T-helper 17 cell (primary cell): ENCODE data around the gene PLEKHG5. TPM values are rescaled to one million over a fixed set of nuclear protein-coding genes. Genes with fewer than 3 reads are reported as not detected.
A peak's percentile ranks its signal among the peaks of the same experiment; 100 is the strongest.
"Not testable (repeated sequence)": the region's sequence is repeated elsewhere in the genome, so short reads cannot be mapped to it uniquely, and the experiment has no call there.

Experiments used
- ATAC-seq: fragments of 150-1000 bp; cut with Tn5 transposase; 2 replicates; pipeline ENCODE4 v1.10.0; 2021; ENCODE audit warnings: mild to moderate bottlenecking, moderate library complexity
- DNase-seq, 3 donors: peaks; one replicate each; pipeline versions ENCODE4 v3.0.0 to v3.0.0-alpha.2; 2020 to 2021
- H3K9me3 ChIP-seq: one replicate; pipeline ENCODE4 v1.7.0; 2013; ENCODE audit warnings: low read length, mild to moderate bottlenecking; ENCODE audit not compliant: control insufficient read depth, poor library complexity, severe bottlenecking
- H3K27ac Mint-ChIP-seq: one replicate; pipeline ENCODE4 v1.8.0; 2022; ENCODE audit warnings: mild to moderate bottlenecking, moderate library complexity, mixed read lengths
- H3K27me3 Mint-ChIP-seq: one replicate; pipeline ENCODE4 v1.8.0; 2022; ENCODE audit warnings: mixed read lengths
- H3K36me3 Mint-ChIP-seq: one replicate; pipeline ENCODE4 v1.8.0; 2022; ENCODE audit warnings: low read depth, mixed read lengths
- H3K4me1 Mint-ChIP-seq: one replicate; pipeline ENCODE4 v1.8.0; 2022; ENCODE audit warnings: mild to moderate bottlenecking, mixed read lengths
- H3K4me3 Mint-ChIP-seq: one replicate; pipeline ENCODE4 v1.8.0; 2022; ENCODE audit warnings: mild to moderate bottlenecking, moderate library complexity, mixed read lengths
- total RNA-seq, 4 donors: library from RNA in 2 of 4; stranded (reverse) in 2 of 4; gene quantifications; one replicate each; pipeline ENCODE4 v1.2.3 and lab custom pipeline; 2022 to 2026

PLEKHG5 gene
- total RNA-seq, 2 donors from 2014 or later: 10.8 to 12.8 TPM

- H3K4me3 Mint-ChIP-seq, DNase-seq, H3K4me1 Mint-ChIP-seq, ATAC-seq, H3K9me3 ChIP-seq, H3K36me3 Mint-ChIP-seq, H3K27ac Mint-ChIP-seq: not testable (repeated sequence)
- H3K27me3 Mint-ChIP-seq: peaks cover 12% of the 10 kb centered on the region
These were observed 59.6 kb downstream of the PLEKHG5 start for GRCh38 chr1:6431645-6432579.

- H3K27ac Mint-ChIP-seq, H3K4me1 Mint-ChIP-seq, ATAC-seq, H3K36me3 Mint-ChIP-seq, DNase-seq, H3K4me3 Mint-ChIP-seq, H3K9me3 ChIP-seq: not testable (repeated sequence)
- peaks cover 12% of the 10 kb centered on the region for H3K27me3 Mint-ChIP-seq
These were observed 61.6 kb downstream of the PLEKHG5 start for GRCh38 chr1:6429660-6430411.

- DNase-seq: not testable (repeated sequence)
These were observed 63.0 kb downstream of the PLEKHG5 start for GRCh38 chr1:6428453-6428852.

GRCh38 chr1:6427441-6428390 is 63.8 kb downstream of the PLEKHG5 start:
- ATAC-seq (no peak), DNase-seq (no peak)
- Mint-ChIP-seq H3K27ac (no peak overlapping the region), H3K27me3 (peaks cover 7% of the 10 kb centered on the region), H3K4me1 (peaks cover 7% of the 10 kb centered on the region), H3K4me3 (no peak overlapping the region), H3K36me3 (no peaks in the 10 kb centered on the region)
- no peaks in the 10 kb centered on the region for H3K9me3 ChIP-seq

More at GRCh38 chr1:6428453-6428852, 63.0 kb downstream of the PLEKHG5 start:
- H3K4me3 Mint-ChIP-seq, H3K36me3 Mint-ChIP-seq, H3K4me1 Mint-ChIP-seq, ATAC-seq, H3K27me3 Mint-ChIP-seq, H3K9me3 ChIP-seq, H3K27ac Mint-ChIP-seq: not testable (repeated sequence)

GRCh38 chr1:6426972-6427350 is 64.5 kb downstream of the PLEKHG5 start:
- Mint-ChIP-seq H3K27ac (no peak overlapping the region), H3K36me3 (no peaks in the 10 kb centered on the region), H3K4me1 (peaks cover 7% of the 10 kb centered on the region), H3K27me3 (peaks cover 8% of the 10 kb centered on the region), H3K4me3 (no peak overlapping the region)
- no peak for DNase-seq
- H3K9me3 ChIP-seq: no peaks in the 10 kb centered on the region
- no peak for ATAC-seq

- H3K9me3 ChIP-seq: no peaks in the 10 kb centered on the region
- DNase-seq: no peak
- Mint-ChIP-seq H3K36me3 (no peaks in the 10 kb centered on the region), H3K4me1 (peaks cover 11% of the 10 kb centered on the region), H3K4me3 (no peak overlapping the region), H3K27me3 (peaks cover 13% of the 10 kb centered on the region), H3K27ac (no peak overlapping the region)
- no peak for ATAC-seq
These were observed 65.0 kb downstream of the PLEKHG5 start for GRCh38 chr1:6426277-6426971.

GRCh38 chr1:6425658-6426057 is 65.8 kb downstream of the PLEKHG5 start:
- Mint-ChIP-seq H3K36me3 (no peaks in the 10 kb centered on the region), H3K4me3 (no peak overlapping the region), H3K4me1 (peaks cover 12% of the 10 kb centered on the region), H3K27me3 (peaks cover 19% of the 10 kb centered on the region), H3K27ac (no peak overlapping the region)
- H3K9me3 ChIP-seq: no peaks in the 10 kb centered on the region
- ATAC-seq: no peak
- DNase-seq: no peak

- peak; percentile 30 for ATAC-seq
- H3K36me3 Mint-ChIP-seq: no peaks in the 10 kb centered on the region
- peak in 1 of 3 donors; percentile 20 for DNase-seq
These were observed 66.6 kb downstream of the PLEKHG5 start, which contains the start of gene ESPN for GRCh38 chr1:6424619-6425593. Gene ESPN, plus strand, starts transcription at chr1:6424776. Its CDS starts 180 bp downstream, at chr1:6424956.

GRCh38 chr1:6424000-6424565 is 67.4 kb downstream of the PLEKHG5 start:
- no peak for DNase-seq
- Mint-ChIP-seq H3K36me3 (no peaks in the 10 kb centered on the region), H3K27ac (no peak overlapping the region), H3K4me3 (peak overlapping the region; percentile 77), H3K4me1 (peaks cover 16% of the 10 kb centered on the region), H3K27me3 (peaks cover 19% of the 10 kb centered on the region)
- no peaks in the 10 kb centered on the region for H3K9me3 ChIP-seq
- no peak for ATAC-seq

More at GRCh38 chr1:6424619-6425593, 66.6 kb downstream of the PLEKHG5 start, which contains the start of gene ESPN:
- no peaks in the 10 kb centered on the region for H3K9me3 ChIP-seq
- H3K27ac Mint-ChIP-seq: no peak within 1 kb of the TSS
- peaks cover 13% of the 10 kb centered on the region for H3K4me1 Mint-ChIP-seq
- peaks cover 19% of the 10 kb centered on the region for H3K27me3 Mint-ChIP-seq
- H3K4me3 Mint-ChIP-seq: peak within 1 kb of the TSS; percentile 77

- peak; percentile 82 for ATAC-seq
- no peak overlapping the region for H3K27ac Mint-ChIP-seq
- H3K4me1 Mint-ChIP-seq: peaks cover 18% of the 10 kb centered on the region
- H3K36me3 Mint-ChIP-seq: no peaks in the 10 kb centered on the region
- peak; percentile 60 to 68 (median 61) for DNase-seq
- no peaks in the 10 kb centered on the region for H3K9me3 ChIP-seq
- peak overlapping the region; percentile 77 for H3K4me3 Mint-ChIP-seq
- peaks cover 20% of the 10 kb centered on the region for H3K27me3 Mint-ChIP-seq
These were observed 68.0 kb downstream of the PLEKHG5 start for GRCh38 chr1:6423321-6423999.

GRCh38 chr1:6421266-6421665 is 70.2 kb downstream of the PLEKHG5 start:
- DNase-seq (no peak), ATAC-seq (no peak)
- no peaks in the 10 kb centered on the region for H3K9me3 ChIP-seq
- peaks cover 39% of the 10 kb centered on the region for H3K27me3 Mint-ChIP-seq
- H3K27ac Mint-ChIP-seq: no peak overlapping the region
- H3K4me3 Mint-ChIP-seq: no peak overlapping the region
- no peaks in the 10 kb centered on the region for H3K36me3 Mint-ChIP-seq
- peaks cover 19% of the 10 kb centered on the region for H3K4me1 Mint-ChIP-seq
